ENCODE results near the gene ALDH1L1.
"Not testable (repeated sequence)": the region's sequence is repeated elsewhere in the genome, so short reads cannot be mapped to it uniquely, and the experiment has no call there.

ALDH1L1 gene

DNA sequence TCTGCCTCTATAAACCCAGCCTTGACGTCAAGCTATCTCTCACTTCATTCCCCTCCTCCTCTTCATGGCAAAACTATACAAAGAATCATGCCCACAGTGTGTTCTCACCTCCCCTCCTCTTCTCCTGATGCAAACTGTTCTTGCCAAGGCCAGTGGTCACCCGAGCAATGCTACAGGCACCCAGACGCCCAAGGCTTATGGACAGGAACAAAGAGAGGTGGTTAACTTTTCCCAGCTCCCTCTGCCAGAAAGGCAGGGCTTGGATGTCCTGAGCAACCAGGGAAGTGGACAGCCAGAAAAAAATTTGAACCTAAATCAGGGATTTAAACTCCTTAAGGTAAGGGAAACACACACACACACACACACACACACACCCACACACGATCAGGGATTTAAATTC, 101.5 kb downstream of the ALDH1L1 start:
- no peak for DNase-seq

DNA sequence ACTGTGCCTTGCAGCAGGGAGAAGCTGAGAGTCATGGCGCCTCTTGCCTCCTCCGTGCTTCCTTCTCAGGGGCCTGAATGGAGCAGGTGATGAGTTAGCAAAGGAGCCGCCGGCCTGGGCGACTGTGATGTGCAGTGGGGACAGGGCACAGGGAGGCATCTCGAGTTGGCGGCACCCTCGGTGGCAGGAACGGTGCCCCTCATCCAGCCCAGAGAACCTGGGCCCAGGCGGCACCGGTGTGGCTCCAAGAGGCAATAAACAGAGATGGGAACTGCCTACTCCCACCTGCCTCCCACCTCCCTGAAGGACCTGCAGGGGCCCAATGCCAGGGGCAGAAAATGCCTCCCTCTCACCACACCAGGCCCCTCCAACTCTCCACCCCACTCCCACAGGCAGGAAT, 102.6 kb downstream of the ALDH1L1 start:
- DNase-seq: no peak

DNA sequence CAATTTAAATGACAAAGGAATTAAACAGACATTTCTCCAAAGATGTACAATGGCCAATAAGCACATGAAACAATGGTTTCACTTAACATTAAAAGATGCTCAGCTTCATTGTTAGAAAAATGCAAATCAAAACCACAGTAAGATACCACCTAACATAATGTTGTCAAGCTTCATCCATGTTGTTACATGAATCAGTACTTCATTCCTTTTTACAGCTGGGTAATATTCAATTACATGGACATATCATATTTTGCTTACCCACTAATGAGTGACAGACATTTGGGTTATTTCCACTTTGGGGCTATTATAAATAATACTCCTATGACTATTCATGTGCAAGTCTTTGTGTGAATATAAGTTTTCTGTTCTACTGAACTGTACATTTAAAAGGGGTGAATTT, 104.2 kb downstream of the ALDH1L1 start:
- no peak for DNase-seq

GRCh38 chr3:126070146-126070545, 110.2 kb downstream of the ALDH1L1 start:
- DNase-seq: no peak

GRCh38 chr3:126067959-126068358, 112.4 kb downstream of the ALDH1L1 start:
- DNase-seq: no peak

DNA sequence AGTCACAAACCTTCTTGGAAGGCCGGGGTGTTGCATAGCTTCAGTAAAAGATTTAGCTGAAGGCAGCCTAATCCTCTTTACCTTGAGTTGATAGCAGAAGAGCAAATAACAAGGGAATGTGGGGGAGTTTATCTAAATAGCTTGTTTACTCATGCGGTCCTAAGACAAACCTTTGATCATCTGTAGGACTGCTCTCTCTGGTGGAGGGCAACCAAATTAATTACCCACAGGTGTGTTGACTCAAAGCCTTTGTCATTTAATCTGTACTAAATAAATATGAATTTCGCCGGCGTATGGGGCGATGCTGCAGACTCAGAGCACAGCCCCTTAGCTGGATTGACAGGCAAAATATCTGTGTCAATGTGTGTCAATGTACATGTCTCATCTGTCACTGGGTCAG, 113.7 kb downstream of the ALDH1L1 start:
- not testable (repeated sequence) for DNase-seq

DNA sequence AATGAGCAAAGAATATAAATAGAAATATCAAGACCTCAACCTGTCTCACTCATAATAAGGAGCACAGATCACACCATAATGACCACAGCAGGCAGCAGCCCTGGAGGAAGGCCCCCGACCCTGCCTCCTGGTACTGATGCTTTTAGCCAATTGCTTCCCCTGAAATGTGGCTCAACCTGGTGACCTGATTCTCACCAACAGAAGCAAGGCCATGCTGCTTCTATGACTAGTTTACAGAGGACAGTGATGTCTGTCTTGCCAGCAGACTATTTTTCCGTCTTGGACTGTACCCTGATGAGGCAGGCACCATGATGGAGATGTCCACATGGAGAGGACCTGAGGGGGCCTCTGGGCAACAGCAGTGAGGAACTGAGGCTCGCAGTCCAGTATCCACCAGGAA, 114.5 kb downstream of the ALDH1L1 start:
- no peak for DNase-seq

DNA sequence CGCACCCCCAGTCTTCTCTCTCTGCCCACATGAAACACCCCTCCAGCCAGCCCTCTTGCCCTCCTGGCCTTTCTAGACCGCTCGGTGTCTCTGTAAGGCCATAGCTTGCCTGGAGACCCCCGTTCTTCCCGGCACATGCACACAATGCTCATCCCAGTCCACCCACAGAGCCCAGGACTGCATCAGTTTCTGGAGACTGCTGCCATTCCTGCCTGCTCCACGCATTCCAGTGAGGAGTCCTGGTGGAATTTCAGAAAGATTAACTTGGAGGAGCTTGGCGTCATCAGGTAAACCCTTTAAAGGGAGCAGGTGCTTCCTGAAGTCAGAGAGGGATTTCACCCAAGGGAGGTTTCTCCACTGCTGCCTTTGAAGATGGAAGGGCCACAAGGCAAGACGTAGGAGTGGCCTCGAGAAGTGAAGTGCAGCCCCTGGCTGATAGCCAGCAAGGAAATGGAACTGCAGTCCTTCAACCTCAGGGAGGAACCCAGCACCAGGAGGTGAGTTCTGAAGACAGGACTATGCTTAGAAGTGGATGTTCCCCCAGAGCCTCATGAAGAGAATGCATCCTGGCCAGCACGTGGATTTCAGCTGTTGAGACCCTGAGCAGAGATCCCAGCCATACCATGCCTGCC, 115.6 kb downstream of the ALDH1L1 start:
- no peak for DNase-seq

DNA sequence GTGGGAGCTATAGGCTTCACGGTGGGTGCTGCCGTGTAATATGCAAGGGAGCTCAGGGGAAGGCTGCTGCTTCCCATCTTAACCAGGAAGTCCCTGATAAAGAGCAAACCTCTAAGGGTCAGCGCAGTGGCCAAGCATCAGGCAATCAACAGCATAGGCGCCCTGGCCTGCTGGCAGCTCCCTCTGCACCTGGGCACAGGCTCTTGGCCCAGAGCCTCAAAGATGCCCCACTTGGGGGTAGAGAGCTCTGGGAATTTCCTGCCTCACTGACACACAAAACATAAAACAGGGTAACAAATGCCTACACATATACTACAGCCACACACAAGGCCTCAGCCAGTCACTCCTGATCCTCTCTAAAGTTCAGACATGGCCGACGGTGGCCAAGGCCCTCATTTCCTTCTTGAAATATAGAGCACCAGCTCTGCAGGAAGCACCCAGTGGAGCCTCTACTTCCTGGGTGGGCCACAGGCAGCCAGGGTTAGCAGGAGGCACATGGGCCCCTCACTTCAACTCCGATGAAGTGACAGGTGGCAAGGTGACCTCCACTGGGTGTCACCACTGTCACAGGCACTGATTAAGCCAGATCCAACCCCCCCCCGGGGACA, 116.9 kb downstream of the ALDH1L1 start:
- DNase-seq: no peak

- DNase-seq: no peak
Observed at GRCh38 chr3:126061301-126062032, 118.9 kb downstream of the ALDH1L1 start.

GRCh38 chr3:126060613-126061145, 119.7 kb downstream of the ALDH1L1 start:
- no peak for DNase-seq

DNA sequence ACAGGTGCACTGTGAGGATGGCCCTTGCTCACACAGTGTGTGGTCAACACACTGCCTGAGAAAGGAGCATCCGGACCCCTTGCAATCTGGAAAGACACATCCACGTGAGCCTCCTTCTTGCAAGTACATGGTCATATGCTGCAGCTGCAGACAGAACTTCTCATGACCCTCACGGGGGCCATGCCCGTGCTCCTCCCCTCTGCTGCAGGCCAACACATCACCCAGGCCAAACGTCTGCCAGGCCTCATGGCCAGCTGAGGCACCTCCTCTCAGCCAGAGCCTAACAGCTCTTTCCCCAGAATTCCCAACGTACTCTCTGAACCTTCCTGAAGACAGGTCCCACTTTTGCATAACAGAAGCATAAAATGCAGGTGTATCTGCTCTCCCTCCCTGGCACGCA, 121.7 kb downstream of the ALDH1L1 start:
- no peak for DNase-seq

DNA sequence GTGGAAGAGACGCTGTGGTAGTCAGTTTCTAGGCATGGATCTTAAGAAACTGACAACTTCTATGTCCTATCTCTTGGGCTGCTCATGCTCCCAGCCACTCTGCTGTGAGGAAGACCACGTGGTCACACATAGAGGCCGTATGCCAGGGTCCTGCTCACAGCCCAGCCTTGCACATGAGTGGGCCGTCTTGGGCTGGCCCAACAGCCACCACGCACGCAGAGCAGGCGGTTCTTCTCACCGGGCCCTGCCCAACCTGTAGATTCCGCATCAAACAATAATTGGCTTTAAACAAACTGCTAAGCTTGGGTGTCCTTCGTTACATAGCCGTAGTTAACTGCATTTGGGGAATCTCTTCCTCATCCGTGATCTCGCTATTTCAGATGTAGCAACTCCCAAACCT, 122.5 kb downstream of the ALDH1L1 start:
- DNase-seq: no peak

DNA sequence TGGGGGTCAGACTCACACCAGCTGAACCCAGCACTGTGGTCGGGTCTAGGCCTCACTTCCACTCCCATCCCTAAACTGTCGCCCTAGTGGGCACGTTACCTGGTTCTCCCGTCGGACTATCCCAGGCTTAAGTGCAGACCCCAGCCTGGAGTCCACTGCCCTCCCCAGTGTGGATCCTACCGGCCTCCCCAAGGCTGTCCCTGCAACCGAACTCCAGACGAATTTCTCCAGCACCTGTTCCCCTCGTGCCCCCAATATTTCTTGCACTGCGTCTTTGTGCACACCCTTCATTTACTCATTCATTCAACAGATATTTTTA, 122.9 kb downstream of the ALDH1L1 start:
- DNase-seq: no peak

DNA sequence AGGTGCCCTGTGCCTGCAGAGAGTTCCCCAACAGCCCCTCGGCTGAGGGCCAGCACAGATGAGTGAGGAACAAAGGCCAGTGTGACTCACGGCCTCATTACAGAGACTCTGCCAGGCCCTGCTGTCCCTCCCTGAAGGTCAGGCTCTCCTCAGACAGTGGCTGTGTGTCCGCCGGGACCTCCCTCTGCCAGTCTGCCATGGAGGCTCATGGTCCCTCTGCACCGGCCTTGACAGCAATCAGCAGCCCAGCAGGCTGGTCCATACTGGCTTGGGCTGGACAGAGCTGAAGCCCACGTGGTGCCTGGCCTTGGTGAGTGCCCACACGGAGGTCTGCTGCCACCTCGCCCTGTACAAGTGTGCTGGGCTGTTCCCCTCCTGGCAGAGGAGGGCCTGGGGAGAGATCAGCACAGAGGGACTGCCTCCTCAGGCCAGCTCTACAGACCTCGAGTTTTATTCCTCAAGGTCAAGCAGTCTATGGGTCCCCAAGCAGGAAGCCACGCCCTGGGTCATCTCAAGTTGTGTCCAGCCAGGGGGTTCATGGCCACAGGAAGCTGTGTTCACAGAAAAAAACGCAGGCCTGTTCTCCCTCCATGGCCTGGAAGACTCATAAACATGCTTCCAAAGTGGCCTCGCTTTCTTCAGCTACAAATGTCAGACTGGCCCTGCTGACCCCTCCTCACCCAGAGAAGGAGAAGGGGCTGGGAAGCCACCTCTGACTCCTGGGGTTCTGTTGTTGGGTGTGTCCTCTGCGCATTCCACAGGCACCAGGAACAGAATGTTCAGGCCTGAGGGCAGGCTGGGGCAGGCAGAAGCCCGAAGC, 123.5 kb downstream of the ALDH1L1 start:
- no peak for DNase-seq

GRCh38 chr3:126056088-126056487, 124.3 kb downstream of the ALDH1L1 start:
- no peak for DNase-seq

- DNase-seq: no peak
Observed at GRCh38 chr3:126054870-126055269, 125.5 kb downstream of the ALDH1L1 start.

DNA sequence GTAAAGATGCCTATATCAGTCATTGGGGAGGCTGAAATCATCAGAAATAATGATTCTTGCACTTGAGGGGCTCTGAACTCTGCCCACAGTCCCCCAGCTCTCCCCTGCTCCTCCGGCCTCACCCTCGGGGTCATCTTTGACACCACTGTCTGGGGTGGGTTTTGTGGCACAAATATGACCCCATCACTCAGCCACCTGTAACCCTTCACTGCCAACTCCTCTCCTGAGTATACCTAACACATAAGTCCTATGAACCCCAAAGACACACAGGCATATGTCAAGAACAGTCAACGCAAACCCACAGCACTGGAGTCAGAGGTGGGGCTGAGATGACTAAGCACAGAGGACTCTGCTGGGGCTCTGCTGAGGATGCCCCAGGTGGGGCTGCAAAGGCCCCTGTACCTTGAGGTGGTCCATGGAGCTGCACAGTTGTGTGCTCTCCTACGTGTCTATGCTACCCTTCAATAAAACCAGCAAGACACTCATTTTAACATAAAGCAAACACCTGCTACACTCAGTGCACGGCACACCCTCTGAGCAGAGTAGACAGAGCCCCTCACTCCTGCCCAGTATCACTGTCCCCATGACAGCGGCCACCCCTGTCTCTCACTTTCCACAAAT, 126.3 kb downstream of the ALDH1L1 start:
- no peak for DNase-seq

Data from NCI-H2029 treated with DMSO at 0.1 percent for 48 hours (cell line).